GM21576 (cell line): Measurements from ENCODE around the gene BTD.

Experiments
- ATAC-seq: cut with Tn5 transposase; IDR thresholded peaks from one replicate; pipeline ENCODE4 v1.9.1; 2021; ENCODE audit warnings: mild to moderate bottlenecking, moderate library complexity; ENCODE audit not compliant: unreplicated experiment

BTD gene

DNA sequence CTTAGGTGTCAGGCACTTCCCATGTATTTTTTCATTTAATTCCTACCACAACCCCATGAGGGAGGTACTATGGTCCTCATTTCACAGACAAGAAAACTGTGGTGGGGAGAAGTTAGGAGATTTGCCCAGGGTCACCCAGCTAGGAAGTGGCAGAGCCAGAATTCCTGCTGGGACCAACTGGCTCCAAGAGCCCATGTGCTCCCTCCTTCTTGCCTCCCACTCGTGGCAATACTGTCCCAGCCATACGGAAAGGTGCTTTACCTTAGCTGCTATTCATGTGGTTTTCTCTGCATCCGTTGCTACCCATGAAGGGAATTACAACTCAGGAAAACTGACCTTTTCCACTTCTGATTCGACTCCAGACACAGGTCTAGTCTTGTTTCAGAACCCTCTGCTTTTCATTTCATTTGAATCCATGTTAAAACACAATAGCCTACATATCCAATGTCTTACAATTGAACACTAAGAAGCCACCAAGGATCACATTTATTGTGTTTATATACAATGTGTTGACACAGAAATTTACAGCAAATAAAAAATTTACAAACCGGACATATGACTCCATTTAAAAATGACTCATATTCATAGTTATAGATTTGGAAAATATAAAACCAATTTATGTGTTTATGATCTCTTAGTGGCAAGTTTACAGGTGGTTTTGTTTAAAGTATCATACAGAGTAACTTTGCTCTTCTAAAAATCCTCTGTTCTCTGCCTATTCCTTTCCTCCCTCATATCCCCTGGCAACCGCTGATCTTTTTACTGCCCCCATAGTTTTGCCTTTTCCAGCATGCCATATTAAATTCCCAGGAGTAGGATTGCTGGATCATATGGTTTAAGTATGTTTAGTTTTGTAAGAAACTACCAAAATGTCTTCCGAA, 58.8 kb downstream of the BTD start:
- no peak for ATAC-seq

DNA sequence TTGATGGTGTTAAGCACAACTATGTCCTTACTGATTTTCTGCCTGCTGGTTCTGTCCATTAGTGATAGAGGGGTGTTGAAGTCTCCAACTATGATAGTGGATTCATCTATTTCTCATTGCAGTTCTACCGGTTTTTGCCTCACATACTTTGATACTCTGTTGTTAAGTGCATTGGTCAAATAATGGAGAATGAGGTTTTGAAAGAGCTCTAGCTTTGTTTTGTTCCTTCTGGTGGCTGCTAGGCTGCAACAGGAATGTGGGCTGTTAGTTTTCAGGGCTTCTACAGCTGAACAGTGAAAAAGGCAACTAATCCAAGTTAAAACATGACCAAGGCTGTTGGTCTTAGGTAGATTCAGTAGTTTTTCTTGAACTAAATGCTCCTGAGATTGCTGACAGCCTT, 62.6 kb downstream of the BTD start:
- no peak for ATAC-seq

DNA sequence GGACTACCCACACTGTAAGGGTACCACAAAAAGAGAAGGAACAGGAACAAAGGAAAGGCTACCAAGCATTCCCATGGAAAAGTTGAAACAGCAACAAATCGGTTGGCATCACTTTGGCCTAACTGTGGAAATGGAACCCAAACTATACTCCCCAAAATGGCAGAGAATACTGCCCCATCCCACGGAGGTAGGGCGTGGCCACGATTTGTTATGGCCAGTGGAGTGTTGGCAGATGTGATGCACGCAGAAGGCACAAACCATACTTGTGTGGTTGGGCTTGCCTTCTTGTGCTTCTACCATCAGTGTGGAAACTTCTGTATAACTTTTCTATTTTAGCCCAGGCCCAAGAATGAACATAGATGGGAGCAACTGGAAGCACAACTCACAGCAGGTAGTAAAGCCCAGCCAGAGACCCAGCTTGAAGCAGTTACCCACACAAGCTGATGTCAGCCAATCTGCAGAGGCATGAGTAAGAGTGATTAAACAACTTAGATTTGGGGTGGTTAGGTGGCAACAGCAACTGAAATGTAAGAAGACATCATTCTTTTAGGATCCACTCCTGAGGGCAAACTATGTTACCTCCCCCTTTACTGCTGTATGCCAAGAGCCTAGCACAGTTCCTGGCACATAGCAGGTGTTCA, 64.1 kb downstream of the BTD start:
- ATAC-seq: no peak

DNA sequence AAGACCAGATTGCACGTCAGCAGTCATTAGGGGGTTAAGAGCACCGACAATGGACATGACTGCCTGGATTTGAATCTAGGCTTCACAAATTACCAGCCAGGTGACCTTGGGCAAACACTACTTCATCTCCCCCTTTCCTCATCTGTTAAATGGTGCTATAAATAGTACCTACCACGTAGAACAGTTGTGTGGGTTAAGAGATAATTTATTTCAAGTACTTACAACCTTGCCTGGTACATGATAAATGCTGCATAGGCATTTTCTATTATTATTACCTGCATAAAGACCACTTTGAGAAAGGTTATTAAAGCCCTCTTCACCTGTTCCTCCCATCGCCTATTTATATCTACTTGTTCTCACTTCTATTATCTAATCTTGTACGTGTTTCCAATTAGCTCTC, 64.7 kb downstream of the BTD start:
- ATAC-seq: no peak

DNA sequence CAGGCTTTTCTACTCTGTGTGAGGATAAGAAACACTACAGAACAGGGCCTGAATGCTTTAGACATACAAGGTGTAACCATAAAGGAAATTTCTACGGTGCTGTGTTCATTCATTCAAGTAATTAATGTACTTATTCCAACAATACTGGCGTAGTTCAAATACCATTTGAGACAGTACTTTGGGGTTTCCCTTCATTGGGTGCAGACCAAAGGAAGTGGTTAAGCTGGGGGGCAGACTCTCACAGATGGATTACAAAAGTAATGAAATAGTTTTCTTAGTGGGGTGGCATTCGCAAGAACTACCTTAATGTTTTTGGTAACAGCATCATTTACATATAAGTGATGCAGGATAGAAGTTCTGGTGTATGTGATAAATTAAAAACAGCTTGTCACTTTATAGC, 65.9 kb downstream of the BTD start:
- no peak for ATAC-seq

- no peak for ATAC-seq
Observed at GRCh38 chr3:15673536-15673935, 72.0 kb downstream of the BTD start.

- ATAC-seq: no peak
Observed at GRCh38 chr3:15676259-15676658, 74.7 kb downstream of the BTD start.

DNA sequence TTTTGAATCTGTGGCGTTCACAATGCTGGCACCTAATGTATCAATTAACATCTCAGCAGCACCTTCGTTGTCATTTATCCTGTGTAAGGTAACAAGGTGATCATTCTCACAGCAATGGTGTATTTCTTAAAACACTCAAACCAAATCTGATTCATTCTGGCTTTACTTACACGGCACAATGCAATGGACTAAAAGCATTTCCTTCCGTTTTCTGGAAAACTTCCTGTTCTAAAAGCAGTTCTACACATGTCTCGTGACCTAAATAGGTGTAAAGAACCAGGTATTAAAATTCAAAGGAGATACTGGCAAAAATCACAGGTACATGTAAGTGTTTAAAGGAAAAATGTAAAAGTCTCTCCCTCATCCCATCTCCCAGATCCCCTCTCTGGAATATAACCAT, 77.8 kb downstream of the BTD start:
- ATAC-seq: no peak

GRCh38 chr3:15681668-15682067, 80.1 kb downstream of the BTD start:
- no peak for ATAC-seq

- ATAC-seq: no peak
Observed at GRCh38 chr3:15682561-15683185, 81.1 kb downstream of the BTD start.

DNA sequence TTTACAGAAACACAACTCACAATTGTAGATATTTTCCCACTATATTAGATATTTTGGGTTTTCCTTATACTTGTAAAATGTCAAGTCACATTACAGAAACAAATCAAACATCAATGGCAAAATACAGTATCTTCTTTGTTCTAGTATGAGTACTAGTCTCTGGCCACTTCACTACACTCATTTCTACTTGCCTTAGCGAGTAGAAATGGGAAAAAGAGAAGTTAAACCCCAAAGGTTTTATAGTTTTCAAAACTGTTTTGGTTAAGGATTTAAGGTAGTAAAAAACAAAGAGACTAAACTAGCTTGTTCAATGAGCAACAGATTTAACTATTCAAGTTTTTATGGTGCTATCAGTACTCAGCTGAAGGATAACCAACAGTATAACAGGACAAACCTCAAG, 81.7 kb downstream of the BTD start:
- ATAC-seq: no peak

- no peak for ATAC-seq
Observed at GRCh38 chr3:15685927-15686326, 84.4 kb downstream of the BTD start.

DNA sequence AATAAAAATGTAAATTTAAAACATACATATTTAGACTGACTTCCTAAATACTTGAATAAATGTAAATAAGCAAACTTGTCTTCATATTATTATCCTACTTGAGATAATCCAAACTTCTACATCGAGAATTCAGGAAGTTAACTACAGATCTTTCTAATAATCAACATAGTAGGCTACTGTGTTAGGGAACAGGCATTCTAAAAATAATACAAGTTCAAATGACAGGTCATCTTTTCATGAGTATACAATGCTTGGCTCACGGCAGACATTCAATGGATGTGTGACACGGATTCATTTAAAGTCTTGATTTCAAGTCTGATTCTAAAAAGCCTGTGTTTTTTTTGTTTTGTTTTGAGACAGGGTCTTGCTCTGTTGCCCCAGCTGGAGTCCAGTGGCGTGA, 88.7 kb downstream of the BTD start:
- no peak for ATAC-seq

GRCh38 chr3:15690748-15691147, 89.2 kb downstream of the BTD start:
- ATAC-seq: no peak

- ATAC-seq: no peak
Observed at GRCh38 chr3:15693355-15693754, 91.8 kb downstream of the BTD start.

GRCh38 chr3:15694628-15695027, 93.1 kb downstream of the BTD start:
- no peak for ATAC-seq
